Activated naive CD4-positive, alpha-beta T cell treated with Interleukin-2 at 50 U/mL for 16 hours (primary cell): ENCODE results near the gene GDPD5.

Experiments used
- DNase-seq: peaks from one replicate; pipeline ENCODE4 v3.0.0-alpha.2; 2020

Gene GDPD5

DNA sequence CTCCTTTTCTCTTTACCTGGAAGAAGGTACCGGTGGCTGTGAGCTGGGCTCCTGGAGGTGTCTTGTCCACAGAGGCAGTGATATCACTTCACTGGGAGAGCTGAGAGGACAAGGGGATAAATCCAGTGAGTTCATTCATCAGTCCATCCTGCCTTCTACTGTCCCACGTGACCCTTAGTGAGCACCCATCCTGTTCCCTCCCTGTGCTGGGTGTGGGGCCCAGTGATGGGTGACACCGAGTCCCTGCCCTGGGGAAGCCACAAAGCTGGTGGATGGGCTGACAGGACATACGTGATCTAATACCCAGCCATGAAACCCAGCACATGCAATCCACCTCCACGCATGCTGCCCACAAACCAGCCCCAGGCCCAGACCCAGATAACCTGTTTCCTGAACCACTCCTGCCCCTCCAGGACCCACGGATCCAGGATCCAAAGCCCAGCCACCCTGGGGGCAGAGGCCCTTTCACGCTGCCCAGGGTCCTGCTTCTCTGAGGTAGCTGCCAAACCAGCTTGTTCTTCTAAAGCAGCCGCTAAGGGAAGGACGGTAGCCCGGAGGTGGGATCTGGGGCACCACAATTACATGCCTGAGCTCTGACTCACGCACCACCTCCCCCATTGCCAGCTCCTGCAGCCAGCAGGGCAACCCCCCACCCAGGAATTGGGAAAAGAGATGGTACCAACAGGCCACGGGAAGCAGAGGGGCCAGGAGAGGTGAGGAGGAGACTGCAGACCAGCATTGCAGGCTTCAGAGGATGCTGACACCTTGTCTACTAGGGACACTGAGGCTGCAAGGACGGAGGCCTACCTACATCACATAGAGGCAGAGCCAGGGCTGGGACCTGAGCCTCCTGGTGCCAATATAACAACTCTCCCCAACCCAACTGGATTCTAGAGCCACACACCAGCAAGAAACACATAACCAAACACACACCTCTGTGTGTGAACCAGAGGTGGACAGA lies 35.2 kb downstream of the GDPD5 start:
- DNase-seq, result no peak

DNA sequence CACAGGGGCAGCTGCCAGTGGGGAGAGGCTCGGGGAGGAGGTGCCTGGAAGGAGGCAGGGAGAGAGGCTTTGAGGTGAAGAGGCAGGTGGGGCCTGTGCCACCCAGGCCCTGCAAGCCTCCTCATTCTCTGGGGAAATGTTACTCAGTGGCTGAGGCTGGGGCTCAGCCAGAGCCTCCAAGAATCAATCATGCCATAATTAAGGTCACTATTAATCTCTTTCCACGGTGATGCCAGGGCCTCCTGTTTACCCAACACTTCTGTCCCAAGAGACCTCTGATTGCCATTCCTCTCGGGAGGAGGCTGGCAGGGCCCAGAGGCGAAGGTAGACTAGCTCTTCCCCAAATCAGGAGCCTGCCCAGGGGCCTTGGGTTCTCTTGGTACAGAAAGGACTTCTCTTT lies 38.4 kb downstream of the GDPD5 start:
- no peak for DNase-seq

DNA sequence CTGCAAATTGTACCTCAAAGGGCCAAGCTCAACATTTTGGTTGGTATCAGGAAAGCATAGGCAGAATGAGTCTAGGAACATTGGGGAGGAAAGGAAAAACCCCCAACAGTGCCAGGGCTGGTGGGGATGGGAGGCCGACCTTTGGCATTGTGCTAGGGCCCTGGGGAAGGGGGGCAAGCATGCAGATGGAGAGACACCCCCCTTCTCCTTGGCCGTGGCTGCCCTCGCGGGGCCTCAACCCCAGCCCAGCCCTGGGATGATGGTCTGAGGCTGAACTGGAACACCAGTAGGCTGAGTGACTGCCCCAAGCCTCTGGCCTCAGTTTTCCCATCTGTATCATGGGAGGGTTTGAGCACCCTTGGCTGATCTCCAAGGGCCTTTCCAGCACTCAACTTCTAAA lies 40.0 kb downstream of the GDPD5 start:
- no peak for DNase-seq

DNA sequence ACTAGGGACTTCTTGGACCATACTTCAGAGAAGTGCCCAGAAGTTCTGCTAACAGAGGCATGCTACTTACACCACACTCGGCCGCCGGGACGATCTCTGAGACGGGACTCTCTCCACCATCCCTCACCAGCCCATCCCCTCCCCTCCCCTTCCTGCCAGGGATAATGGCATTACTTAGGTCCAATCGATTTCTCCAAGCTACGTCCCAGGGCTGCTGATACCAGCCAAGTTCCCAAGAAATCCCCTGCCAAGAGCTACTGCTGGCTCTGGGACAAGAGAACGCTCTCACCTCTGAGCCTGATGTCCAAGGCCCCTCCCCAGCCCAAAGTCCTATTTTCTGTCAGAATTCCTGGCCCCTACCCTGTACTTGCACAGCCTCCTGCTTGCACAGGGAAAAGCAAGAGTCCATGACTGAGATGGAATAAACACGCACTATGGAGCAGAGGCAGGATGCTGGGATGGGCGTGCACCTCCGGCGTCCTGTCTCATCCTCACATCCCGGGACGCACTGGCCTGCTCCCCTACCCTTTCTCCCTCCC lies 42.7 kb downstream of the GDPD5 start:
- DNase-seq, result no peak

DNA sequence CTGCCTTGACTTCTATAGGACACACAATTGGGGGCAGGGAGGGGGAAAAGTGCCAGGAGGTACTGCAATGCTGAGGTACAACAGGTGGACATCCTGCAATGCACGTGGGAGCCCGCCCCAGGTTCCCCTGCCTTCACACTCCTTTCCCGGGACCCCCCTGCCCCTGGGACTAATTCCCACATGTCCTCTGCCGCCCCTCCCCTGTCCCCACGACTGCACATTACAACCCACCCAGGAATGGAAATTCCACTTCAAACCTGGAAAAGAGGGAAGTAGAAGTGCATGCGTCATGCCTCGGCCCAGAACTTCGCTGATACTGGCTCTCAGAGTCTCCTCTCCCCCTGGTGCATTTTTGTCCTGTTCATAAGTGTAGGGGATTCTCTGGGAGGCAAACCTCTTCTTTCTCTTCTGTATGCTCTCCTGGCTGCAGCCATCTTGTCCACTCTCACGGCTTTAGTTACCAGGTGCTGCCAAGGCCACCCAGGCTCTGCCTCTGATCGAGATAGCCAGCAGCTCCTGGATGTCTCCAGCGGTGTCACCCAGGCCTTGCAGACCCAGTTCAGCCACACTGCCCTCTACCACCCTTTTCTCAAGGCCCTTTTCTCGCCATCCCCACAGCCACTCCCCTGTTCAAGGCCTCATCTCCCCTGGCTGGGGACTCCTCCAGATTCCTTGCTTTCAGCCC lies 43.7 kb downstream of the GDPD5 start:
- no peak for DNase-seq

DNA sequence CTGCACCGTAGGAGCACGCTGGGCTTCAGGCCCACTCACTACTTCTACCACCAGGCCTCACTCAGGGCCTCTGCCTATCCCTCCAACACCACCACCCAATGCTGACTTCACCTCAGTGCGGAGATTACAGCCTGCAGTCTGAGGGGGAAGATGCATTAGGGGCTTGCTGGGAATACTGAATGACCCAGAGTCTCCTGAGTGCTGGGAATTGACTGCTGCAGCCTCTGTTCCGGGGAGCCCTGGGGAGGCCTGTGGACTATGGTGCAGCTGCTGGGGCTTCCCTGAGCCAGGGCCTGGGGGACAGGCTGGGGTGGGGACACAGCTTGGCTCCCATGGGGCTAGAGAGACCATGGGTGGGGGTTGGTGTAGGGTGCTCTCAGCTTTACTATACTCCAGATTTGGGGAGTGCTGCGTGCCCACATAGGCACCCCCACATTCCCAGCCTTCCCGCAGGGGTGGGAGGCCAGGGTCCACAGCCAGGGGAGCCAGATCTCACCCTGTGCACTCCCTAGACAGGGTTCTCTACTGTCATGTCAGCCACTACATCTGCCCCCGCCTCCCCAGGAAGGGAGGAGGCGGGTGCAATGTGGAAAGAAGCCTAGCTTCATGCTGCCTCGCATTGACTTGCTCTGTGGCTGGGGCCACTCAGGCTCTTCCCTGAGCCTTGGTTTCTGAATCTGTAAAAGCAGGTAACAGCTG lies 44.4 kb downstream of the GDPD5 start:
- DNase-seq, result no peak

DNA sequence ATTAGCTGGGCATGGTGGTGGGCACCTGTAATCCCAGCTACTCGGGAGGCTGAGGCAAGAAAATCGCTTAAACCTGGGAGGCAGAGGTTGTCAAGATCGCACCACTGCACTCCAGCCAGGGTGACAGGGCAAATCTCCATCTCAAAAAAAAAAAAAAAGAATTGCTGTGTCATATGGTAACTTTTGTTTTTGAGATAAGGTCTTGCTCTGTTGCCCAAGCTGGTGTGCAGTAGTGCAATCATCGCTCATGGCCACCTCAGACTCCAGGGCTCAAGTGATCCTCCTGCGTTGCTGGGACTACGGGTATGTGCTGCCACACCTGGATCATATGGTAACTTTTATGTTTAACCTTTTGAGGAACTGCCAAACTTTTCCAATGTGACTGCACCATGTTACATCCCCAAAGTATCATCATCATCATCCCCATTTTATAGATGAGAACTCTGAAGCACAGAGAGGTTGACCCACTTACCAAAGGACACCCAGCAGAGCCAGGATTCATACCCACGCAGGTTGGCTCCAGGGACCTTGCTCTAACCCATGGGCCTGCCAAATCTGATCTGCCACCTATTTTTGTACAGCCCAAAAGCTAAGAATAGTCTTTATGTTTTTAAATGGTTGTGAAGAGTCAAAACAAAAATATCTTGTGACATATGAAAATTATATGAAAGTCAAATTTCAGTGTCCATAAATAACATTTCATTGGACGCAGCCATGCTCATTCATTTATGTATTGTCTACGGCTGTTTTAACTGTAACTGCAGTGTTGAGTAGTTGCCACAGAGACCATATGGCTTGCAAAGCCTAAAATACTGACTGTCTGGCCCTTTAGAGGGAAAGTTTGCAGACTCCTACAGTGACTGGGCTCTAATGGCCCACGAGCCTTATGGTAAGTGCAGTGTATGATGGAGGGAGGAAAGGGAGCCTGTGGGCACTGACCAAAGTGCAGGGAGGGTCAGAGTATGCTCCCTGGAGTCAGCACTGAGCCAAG lies 45.3 kb downstream of the GDPD5 start:
- DNase-seq, result no peak

DNA sequence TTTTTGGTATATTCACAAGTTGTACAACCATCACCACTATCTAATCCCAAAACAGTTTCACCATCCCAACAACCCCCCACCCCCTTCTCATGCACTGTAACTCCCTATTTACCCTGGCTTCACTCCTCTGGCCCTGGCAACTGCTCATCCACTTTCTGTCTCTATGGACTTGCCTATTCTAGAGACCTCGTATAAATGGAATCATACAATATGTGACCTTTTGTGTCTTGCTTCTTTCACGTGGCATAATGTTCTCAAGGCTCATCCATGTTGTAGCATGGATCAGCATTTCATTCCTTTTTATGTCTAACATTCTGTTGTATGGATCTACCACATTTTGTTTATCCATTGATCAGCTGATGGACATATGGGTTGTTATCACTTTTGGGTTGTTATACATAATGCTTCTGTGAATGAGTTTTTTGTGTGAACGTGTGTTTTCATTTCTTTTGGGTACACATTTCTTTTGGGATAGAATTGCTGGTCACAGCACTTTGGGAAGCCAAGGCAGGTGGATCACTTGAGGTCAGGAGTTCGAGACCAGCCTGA lies 46.1 kb downstream of the GDPD5 start:
- DNase-seq, result no peak

DNA sequence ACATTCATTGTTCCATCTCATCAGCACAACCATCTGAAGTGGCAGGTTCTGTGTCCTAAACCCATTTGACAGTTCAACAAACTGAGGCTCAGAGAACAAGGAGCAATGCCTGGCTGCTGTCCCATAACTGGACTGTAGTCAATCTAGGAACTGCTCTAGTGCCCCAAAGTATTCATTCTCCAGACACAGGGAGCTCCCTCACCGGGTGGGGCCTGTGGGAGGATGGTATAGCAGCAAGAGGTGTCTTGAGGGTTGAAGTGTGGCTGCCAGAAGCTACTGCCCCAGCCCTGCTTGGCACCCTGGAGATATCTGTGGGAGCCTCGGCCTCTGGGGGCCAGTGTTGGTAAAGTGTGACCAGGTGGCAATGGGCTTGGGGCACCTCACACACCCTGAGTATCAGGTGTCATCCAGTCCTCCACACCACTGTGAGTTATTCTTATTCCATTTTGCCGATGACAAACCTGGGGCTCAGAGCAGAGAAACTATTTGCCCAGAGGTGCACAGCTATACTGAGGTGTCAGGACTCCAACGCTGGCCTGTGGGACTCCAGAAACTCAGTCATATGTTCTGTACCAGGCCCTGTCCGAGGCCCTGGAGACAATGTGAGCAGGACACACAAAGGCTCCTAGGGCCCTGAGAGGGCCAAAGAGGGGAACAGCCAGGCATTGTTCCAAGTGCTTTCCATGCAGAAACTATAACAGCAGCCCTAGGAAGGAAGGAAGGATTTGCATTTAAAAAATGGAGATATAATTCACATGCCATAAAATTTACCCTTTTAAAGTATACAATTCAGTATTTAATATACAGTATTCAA lies 46.8 kb downstream of the GDPD5 start:
- no peak for DNase-seq

DNA sequence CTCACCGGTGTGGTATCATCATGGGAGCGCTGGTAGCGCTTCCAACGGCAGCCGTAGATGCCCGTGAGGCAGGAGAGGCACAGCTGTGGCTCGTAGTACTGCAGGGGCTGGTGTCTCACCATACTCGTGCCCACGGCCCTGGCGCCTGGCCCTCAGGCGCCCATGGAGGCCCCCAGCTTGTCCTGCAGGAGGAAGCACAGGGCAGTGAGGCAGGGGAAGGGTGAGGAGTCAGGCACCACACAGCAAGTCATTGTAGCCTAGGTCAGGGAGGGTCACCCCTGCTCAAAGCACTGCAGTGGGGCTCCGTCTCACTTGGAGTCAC lies 48.2 kb downstream of the GDPD5 start:
- DNase-seq, result no peak

DNA sequence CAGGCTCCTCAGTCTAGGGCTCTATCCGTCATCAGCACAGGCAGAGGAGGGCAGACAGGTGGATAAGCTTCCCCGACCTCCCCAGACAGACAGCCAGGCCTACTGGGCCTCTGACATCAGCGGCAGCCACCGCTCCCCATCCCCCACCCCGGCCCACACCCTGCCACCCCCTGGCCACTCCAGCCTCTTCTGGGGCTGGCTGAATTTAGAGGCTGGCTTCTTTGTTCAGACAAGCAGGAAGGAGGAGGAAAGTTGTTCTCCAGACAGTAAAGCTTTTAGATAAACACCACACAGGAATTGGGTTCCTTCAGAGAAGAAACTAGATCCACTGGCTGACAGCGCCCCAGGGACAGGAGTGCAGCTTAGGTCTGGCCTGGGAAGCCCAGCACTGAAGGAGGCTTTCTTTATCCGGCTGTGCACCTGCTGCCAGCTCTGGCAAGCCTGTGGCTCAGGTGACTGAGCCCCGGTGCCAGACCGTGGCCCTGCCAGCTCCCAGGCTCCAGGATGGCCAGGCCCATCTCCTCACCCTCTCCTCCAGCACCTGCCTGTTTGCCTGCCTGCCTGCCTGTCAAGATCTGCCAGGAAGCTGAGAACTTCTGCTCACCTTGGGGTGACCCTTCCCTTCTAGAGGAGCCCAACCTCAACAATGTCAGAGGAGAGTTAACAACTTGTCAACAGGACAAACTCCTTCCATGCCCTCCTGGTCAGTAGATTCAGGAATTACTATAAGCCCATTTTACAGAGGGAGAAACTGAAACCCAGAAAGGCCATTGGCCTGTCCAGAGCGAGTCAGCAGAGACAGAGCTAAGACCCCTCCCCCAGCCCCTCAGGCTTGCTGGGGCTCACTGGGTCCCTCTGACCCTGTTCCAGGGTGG lies 48.8 kb downstream of the GDPD5 start:
- DNase-seq, result no peak

DNA sequence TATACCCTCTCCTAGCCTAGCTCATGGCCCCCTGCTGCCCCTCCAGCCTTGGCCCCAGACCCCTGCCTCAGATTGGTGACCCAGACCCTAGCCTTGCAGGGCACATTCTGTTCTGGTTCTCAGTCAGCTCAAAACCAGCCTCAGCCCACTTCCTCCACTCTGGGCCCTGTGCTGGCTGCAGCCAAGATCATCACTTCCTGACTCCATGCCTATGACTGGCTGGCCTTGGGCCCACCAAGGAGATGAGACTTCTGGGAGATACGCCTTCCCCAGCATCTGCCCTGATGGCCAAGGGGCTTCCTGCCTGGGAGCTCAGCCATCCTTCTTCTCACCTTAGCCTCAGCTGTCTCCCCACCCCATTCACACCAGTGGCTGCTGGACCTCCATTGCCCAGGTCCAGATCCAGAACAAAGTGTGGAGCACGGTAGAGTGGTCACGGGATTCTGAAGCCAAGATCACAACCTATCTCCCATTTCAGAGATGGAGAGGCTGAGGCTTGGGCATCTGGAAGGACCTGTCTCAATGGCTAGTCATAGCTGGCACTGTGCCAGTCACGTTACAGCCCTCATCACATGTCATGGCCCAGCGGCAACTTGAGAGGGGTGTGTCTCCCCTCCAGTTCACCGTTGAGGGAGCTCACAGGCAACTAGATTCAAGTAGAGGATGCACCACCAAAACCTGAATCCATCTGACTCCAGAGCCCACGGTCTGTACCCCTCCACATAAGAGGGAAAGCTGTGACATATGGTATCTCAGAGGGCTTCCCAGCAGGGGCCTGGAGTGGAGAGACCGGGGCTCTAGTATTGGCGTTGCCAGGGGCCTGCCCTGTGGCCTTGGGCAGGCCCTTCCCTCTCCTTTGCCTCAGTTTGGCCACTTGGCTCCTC lies 49.7 kb downstream of the GDPD5 start:
- peak; percentile 3 for DNase-seq

DNA sequence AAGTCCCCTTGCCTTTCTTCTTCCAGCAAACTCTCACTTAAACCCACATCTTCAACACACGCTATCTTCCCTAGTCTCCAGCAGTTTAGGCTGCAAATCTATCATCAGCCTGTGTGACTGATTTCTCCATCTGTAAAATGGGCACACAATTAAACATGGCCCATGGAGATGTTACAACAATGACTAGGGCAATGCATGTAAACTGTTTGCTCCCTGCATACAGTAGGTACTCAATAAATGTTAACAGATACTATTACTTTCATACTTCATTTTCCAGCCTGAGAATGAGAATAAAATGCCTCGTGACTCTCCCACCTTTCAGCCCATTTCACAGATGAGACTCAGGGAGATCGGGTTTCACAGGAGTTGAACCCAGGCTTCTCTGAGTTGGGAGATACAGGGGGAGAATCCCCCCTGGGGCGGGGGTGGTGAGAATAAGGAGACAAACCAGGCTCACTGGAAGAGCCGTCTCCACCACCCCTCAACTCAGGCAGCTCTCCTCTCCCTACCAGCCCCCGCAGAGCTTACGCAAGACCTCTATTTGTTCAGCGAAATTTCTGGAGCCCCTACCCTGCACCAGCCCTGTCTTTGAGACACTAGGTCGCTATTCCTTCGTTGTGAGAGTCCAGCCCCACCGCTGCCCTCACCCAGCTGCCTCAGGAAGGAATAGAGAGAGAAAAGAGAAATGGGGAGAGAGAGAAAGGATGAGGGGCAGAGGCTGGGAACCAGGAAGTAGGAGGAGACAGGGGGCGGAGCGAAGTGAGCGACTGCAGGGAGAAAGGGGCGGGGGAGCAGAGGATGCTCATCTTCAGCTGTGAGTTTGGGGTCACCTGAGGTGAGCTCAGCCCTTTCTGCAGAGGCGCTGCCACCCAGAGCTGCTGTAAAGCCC lies 50.6 kb downstream of the GDPD5 start:
- peak; percentile 54 for DNase-seq

DNA sequence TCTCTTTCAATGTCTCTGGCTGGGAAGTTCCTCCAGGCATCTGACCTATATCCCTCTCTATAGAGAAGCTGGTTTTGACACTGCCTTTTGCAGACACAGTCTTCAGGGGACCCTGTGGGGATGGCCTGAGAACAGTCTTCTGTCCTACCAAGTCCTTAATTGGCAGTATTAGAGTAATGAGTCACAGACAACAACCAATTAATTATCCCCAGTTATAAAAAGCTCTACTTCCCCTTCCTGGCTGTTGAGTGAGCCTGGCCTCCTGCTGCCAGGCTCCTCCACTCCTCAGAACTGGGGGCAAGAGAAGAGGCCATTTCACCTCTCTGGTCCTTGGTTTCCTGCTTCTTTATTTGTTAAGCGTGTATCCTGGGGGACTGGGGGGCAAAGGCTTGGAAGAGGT lies 51.5 kb downstream of the GDPD5 start:
- no peak for DNase-seq

DNA sequence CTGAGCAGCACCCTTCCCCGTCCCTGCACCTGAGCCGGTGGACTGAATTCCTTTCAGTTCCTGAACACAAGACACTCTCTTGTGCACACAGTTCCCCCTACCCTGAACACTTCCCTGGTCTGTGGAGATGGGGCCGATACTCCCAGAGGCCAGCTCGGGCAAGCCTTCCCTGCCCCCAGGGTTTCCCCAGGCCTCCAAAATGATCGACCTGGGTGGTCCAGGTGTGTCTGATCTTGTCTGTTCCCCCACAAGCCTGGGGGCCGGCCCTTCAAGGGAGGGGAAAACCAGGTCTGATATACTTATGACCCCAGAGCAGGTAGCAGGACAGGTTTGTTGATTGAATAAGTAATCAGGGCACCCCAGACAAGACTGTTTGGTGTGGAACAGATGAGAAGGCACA lies 52.1 kb downstream of the GDPD5 start:
- DNase-seq, result no peak

DNA sequence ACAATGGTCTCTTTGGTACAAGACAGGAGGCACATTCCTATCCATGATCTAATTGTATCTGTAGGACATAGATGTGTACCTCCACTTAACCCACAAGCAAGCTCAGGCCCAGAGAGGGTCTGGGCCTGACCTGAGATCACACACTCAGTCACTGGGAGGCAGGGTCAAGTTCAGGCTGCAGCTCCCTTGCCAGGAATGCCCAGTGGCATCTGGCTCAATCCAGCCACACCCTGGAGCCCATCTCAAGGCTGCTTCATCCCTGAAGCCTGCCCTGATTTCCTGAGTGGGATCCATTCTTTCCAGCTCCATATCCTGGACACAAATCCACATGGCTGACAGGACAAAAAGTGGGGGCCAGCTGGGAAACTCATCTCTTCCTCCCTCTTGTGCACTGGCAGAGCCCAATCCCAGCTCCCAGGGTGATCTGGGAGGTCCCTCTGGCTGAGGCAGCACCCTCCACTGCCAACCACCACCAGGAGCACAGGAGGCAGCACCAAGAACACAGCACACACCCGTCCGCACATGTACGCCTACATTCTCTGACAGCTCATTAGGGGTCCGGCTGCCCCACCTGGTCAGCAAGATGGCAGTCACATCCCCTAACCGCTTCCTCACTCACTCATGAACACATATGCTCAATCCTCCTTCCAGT lies 53.5 kb downstream of the GDPD5 start:
- DNase-seq, result no peak
